ENCODE measurements around the gene BLOC1S5. TPM values are rescaled to one million over a fixed set of nuclear protein-coding genes. Genes with fewer than 3 reads are reported as not detected.

The BLOC1S5 gene, protein sequence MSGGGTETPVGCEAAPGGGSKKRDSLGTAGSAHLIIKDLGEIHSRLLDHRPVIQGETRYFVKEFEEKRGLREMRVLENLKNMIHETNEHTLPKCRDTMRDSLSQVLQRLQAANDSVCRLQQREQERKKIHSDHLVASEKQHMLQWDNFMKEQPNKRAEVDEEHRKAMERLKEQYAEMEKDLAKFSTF
- 7.9 and 10.8 TPM in 2 replicates for polyA plus RNA-seq (2011; rRNA removed)
- polyA plus RNA-seq (2012; cell fraction: cytosol; rRNA removed): 1.9 and 2.5 TPM in 2 replicates
- 0.78 and 1.2 TPM in 2 replicates for polyA plus RNA-seq (2012; cell fraction: nucleus; rRNA removed)
- 8.1 to 10.2 TPM (median 8.3 TPM) in 3 replicates for polyA plus RNA-seq (2017; fragmentation: RNase III; extraction: RNeasy Plus Mini Kit Qiagen cat#74134 plus additional on column Dnase treatment)
- polyA minus RNA-seq (2011; rRNA and poly(A)+ RNA removed): 2.9 and 3.3 TPM in 2 replicates

DNA sequence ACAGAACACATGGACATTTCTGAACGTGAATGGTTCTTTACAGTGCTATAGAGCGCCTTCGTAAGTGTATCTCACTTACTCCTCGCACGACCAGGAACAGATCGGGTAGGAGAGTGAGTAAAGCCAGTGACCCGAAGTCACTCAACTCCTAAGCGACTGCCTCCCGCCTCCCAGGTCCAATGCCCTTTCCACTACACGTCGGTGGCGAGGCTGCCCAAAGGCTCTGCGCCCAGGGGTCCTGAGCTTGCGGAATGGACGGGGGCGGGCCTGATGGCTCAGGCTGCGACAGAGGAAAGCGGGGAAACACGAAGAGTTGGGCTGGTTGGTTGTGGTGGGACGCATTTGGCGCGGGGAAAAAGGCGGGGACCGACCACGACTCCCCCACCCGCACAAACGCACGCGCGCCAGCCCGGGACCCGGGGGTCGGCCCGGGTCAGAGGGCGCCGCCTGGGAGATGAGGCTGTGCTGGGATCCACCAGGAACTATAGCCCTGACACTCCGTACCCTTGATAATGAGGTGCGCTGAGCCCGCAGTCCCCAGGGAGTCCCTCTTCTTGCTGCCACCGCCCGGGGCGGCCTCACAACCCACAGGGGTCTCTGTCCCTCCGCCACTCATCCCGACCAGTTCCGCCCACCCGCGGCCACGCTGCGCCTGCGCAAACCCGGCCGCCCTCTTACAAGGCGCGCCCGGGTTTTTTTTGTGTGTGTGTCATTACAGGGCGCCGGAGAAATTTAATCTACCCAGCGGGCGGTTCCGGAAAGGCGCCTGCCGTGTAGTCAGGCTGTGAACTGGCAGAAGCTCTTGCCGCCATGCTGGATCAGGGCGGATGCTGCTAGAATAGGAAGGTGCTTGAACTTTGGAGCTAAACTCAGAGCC lies at the start of gene BLOC1S5:
BLOC1S5 (minus strand) TSS at position 629 of the 877 bp plus-strand sequence; CDS start at position 616, 13 bp downstream.
- ATAC-seq (peak; percentile 97 to 98), DNase-seq (ENCODE audit: low read depth in 1 of 2, low spot score in 1 of 2) (peak; percentile 41 to 95), FAIRE-seq (no peak)
- peak; percentile 44 for TF ChIP-seq POLR2A (IDR thresholded peaks at IDR 0.05; ENCODE audit: low read length)
- TF ChIP-seq, protein P1, sequence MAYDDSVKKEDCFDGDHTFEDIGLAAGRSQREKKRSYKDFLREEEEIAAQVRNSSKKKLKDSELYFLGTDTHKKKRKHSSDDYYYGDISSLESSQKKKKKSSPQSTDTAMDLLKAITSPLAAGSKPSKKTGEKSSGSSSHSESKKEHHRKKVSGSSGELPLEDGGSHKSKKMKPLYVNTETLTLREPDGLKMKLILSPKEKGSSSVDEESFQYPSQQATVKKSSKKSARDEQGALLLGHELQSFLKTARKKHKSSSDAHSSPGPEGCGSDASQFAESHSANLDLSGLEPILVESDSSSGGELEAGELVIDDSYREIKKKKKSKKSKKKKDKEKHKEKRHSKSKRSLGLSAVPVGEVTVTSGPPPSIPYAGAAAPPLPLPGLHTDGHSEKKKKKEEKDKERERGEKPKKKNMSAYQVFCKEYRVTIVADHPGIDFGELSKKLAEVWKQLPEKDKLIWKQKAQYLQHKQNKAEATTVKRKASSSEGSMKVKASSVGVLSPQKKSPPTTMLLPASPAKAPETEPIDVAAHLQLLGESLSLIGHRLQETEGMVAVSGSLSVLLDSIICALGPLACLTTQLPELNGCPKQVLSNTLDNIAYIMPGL (CRISPR knock-in tag; IDR thresholded peaks at IDR 0.05; ENCODE audit: borderline replicate concordance): no peak
- 0 out of 2 replicates have a peak, but pooled peaks have one; percentile 29 for TF ChIP-seq KDM5A (IDR thresholded peaks at IDR 0.05)
- POLR2A ChIA-PET: interaction anchor here (0.7 to 1.6 kb wide), 3 partner anchors 21 to 338 kb away, joined by 3 to 14 read pairs (median 3); partner anchors contain the start of genes BMP6 and EEF1E1
- Histone ChIP-seq H3K4me3 (peak within 1 kb of the TSS; percentile 93), H3K4me1 (peaks cover 6% of the 10 kb centered on the region), H3K9me3 (no peaks in the 10 kb centered on the region), H3K4me2 (peak within 1 kb of the TSS; percentile 83), H3K27ac (peak within 1 kb of the TSS; percentile 89 to 96)
- CTCF ChIA-PET: interaction anchor here (0.7 to 2.3 kb wide), 3 partner anchors 23 to 341 kb away, joined by 3 to 6 read pairs (median 4); no protein-coding TSS in a partner anchor
- WGBS (ENCODE audit: missing lambda C conversion rate): under 1% methylated on average over 23 of the region's 64 CpGs

DNA sequence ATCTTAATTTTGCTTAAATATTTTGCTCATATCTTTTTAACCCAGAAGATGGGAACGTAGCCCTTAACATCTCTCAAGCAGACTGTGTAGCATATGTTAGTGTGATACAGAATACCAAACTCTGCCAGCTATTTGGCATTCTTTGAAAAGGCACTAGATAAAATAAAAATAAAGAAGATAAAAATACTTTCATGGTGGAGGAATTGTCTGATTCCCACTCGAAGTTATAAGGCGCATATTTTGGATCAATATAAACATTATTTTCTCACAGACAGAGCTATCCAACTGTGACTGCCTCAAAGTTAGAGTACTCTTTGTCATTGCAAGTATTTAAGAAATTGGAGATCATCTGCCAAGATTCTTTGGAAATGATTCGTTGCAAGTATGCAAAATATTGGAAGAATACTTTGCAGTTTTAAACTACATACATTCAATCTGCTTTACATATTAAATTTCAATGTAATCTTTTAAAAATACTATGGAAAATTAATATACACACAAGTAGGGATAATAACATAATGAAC lies 49.0 kb upstream of the BLOC1S5 start:
- no peak overlapping the region for H3K27ac ChIP-seq
- 52% methylated on average over 4 of the region's 4 CpGs for WGBS (ENCODE audit: missing lambda C conversion rate)
- no peak for TF ChIP-seq HEYL (CRISPR knock-in tag; IDR thresholded peaks at IDR 0.05)
- DNase-seq (ENCODE audit: low read depth in 1 of 2, low spot score in 1 of 2): no peak
- H3K4me1 ChIP-seq: peaks cover 10% of the 10 kb centered on the region
- H3K4me2 ChIP-seq: no peak overlapping the region
- FAIRE-seq: no peak
- POLR2A ChIA-PET: no interaction called here
- CTCF ChIA-PET: interaction anchor here (0.7 to 1.3 kb wide), 2 partner anchors 18 to 105 kb away, joined by 3 to 4 read pairs; no protein-coding TSS in a partner anchor
- H3K4me3 ChIP-seq: no peak overlapping the region
- ATAC-seq: no peak
- H3K9me3 ChIP-seq: no peaks in the 10 kb centered on the region

DNA sequence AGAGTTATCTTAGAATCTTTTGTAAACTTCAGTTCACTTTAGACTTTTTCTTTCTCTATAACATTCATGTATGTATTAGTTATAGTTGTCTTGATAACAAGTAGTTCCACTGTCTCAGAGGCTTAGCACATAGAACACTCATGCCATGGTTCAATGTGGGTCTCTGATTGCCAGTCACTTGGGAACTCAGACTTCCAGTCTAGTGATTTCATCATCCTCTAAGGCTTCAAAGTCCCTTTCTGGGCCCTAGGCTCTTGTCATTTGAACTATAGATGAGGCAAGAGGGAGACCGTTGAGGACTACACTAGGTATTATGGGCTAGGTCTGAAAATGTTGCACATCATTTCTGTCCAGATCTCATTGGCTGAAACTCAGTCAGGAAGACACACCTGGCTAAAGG lies 46.5 kb upstream of the BLOC1S5 start:
- ChIA-PET CTCF (interaction anchor here (0.6 kb wide), 1 partner anchor 9 kb away, joined by 3 read pairs; no protein-coding TSS in a partner anchor), POLR2A (no interaction called here)
- TF ChIP-seq, protein P2, sequence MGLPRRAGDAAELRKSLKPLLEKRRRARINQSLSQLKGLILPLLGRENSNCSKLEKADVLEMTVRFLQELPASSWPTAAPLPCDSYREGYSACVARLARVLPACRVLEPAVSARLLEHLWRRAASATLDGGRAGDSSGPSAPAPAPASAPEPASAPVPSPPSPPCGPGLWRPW (IDR thresholded peaks at IDR 0.05): no peak
- TF ChIP-seq ZNF302 (CRISPR knock-in tag; IDR thresholded peaks at IDR 0.05): no peak
- TF ChIP-seq FOSL2 (IDR thresholded peaks at IDR 0.05): no peak
- no peak for TF ChIP-seq FOSL2 (CRISPR knock-in tag; IDR thresholded peaks at IDR 0.05)
- ATAC-seq: no peak
- no peak for FAIRE-seq
- no peaks in the 10 kb centered on the region for H3K9me3 ChIP-seq
- H3K4me3 ChIP-seq: no peak overlapping the region
- H3K4me1 ChIP-seq: peaks cover 18% of the 10 kb centered on the region
- WGBS (ENCODE audit: missing lambda C conversion rate): 67% methylated on average over 1 of the region's 1 CpG
- H3K4me2 ChIP-seq: no peak overlapping the region
- no peak overlapping the region for H3K27ac ChIP-seq
- DNase-seq (ENCODE audit: low read depth in 1 of 2, low spot score in 1 of 2): no peak

DNA sequence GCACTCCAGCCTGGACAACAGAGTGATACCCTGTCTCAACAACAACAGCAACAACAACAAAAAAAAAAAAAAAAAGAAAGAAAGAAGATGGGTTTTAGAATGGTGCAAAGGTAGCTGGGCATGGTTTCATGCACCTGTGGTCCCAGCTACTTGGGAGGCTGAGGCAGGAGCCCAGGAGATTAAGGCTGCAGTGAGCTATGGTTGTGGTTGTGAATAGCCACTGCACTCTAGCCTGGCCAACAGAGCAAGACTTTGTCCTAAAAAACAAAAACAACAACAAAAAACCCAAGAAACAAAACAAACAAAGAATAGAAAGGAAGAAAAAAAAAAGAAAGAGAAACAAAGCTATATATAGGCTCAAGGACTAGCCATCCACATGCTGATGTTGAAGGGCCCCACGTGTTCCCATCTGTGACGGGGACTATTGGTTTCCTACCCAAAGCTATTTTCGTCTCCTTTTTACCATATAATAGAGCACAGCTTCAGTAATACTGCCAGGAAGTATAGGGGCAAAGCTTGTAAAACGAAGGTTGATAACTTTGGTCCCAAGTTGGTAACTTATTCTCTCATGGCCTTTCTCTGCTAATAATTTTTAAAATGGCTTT lies 46.0 kb upstream of the BLOC1S5 start:
- DNase-seq (ENCODE audit: low read depth in 1 of 2, low spot score in 1 of 2) (no peak), FAIRE-seq (no peak), ATAC-seq (no peak)
- ChIA-PET CTCF (interaction anchor here (0.6 to 0.9 kb wide), 2 partner anchors 9 to 17 kb away, joined by 3 read pairs; no protein-coding TSS in a partner anchor), POLR2A (no interaction called here)
- TF ChIP-seq CHD2 (IDR thresholded peaks at IDR 0.05; ENCODE audit: low read length, partially characterized antibody) (no peak), MYC (IDR thresholded peaks at IDR 0.05; ENCODE audit: borderline replicate concordance, low read length) (no peak), CEBPB (IDR thresholded peaks at IDR 0.05) (no peak), ZNF302 (CRISPR knock-in tag; IDR thresholded peaks at IDR 0.05) (no peak), HEYL (CRISPR knock-in tag; IDR thresholded peaks at IDR 0.05) (no peak), MAZ (IDR thresholded peaks at IDR 0.05; ENCODE audit: borderline replicate concordance, low read depth, low read length) (no peak), JUN (IDR thresholded peaks at IDR 0.05) (no peak), HOXB5 (CRISPR knock-in tag; IDR thresholded peaks at IDR 0.05) (no peak), RNF2 (IDR thresholded peaks at IDR 0.05; ENCODE audit: borderline replicate concordance, low read depth) (no peak)
- TF ChIP-seq, protein P3, sequence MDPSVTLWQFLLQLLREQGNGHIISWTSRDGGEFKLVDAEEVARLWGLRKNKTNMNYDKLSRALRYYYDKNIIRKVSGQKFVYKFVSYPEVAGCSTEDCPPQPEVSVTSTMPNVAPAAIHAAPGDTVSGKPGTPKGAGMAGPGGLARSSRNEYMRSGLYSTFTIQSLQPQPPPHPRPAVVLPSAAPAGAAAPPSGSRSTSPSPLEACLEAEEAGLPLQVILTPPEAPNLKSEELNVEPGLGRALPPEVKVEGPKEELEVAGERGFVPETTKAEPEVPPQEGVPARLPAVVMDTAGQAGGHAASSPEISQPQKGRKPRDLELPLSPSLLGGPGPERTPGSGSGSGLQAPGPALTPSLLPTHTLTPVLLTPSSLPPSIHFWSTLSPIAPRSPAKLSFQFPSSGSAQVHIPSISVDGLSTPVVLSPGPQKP (IDR thresholded peaks at IDR 0.05; ENCODE audit: low read depth, low read length): no peak
- TF ChIP-seq, protein P4, sequence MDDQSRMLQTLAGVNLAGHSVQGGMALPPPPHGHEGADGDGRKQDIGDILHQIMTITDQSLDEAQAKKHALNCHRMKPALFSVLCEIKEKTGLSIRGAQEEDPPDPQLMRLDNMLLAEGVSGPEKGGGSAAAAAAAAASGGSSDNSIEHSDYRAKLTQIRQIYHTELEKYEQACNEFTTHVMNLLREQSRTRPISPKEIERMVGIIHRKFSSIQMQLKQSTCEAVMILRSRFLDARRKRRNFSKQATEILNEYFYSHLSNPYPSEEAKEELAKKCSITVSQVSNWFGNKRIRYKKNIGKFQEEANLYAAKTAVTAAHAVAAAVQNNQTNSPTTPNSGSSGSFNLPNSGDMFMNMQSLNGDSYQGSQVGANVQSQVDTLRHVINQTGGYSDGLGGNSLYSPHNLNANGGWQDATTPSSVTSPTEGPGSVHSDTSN (IDR thresholded peaks at IDR 0.05): no peak
- Histone ChIP-seq H3K4me2 (no peak overlapping the region), H3K4me3 (no peak overlapping the region), H3K4me1 (peaks cover 18% of the 10 kb centered on the region), H3K9me3 (no peaks in the 10 kb centered on the region), H3K27ac (no peak overlapping the region)
- WGBS (ENCODE audit: missing lambda C conversion rate): 83% methylated on average over 4 of the region's 4 CpGs

Data from A549 (cell line).